Measurements from ENCODE around the gene ERCC6L2. TPM values are rescaled to one million over a fixed set of nuclear protein-coding genes. Genes with fewer than 3 reads are reported as not detected.

The ERCC6L2 gene
- total and polyA plus RNA-seq, 10 of the 15 experiments (the other 5 are each of a cell fraction or from before 2014, with no cell fraction given), result 8.1 to 45.0 (median 22.6) TPM

- Histone ChIP-seq H3K79me2 (ENCODE audit: control insufficient read depth, insufficient read depth, low read length) (no peaks in the 10 kb centered on the region), H4K20me1 (ENCODE audit: control insufficient read depth, insufficient read depth) (no peaks in the 10 kb centered on the region), H3K4me3 (no peak overlapping the region), H3K36me3 (ENCODE audit: control insufficient read depth in 2 of 2, insufficient read depth in 2 of 2, low read length in 1 of 2) (no peaks in the 10 kb centered on the region), H3K27ac (ENCODE audit: control insufficient read depth, insufficient read depth) (no peak overlapping the region), H3K4me1 (ENCODE audit: control insufficient read depth, insufficient read depth, low read length) (no peaks in the 10 kb centered on the region), H3K9ac (ENCODE audit: control insufficient read depth, insufficient read depth, low read length) (no peak overlapping the region), H3K27me3 (replicated peaks in 1 of 2; ENCODE audit: control insufficient read depth in 2 of 2, insufficient read depth in 2 of 2, low read length in 1 of 2) (no peaks in the 10 kb centered on the region; a peak in 1 of 4 replicates), H2AFZ (ENCODE audit: control insufficient read depth, low read depth, low read length) (no peak overlapping the region), H3K9me3 (replicated peaks; ENCODE audit: control insufficient read depth, insufficient read depth, low read length) (peaks cover 7% of the 10 kb centered on the region; the same call in 2 of the 3 replicates), H3K4me2 (ENCODE audit: control insufficient read depth, insufficient read depth) (no peak overlapping the region)
- FAIRE-seq (no peak), DNase-seq (ENCODE audit: low read depth, low spot score) (no peak), ATAC-seq (no peak)
- no peak for TF ChIP-seq GATAD2B (conservative IDR thresholded peaks at IDR 0.05; ENCODE audit: low read depth)
- TF ChIP-seq NFYA (IDR thresholded peaks at IDR 0.05; ENCODE audit: borderline replicate concordance, low read depth, low read length), result no peak
- no peak for TF ChIP-seq USF1 (IDR thresholded peaks at IDR 0.05; ENCODE audit: borderline replicate concordance, extremely low read length, insufficient read depth, low read depth, low read length)
- no peak for TF ChIP-seq ZNF274 (IDR thresholded peaks at IDR 0.05; ENCODE audit: insufficient read depth, insufficient read length)
- no peak for TF ChIP-seq KLF5 (IDR thresholded peaks at IDR 0.05; ENCODE audit: partially characterized antibody)
- no peak for TF ChIP-seq PAX8 (IDR thresholded peaks at IDR 0.05)
- TF ChIP-seq POLR2A (IDR thresholded peaks at IDR 0.05; ENCODE audit: low read depth, low read length), result no peak
- TF ChIP-seq MYB (IDR thresholded peaks at IDR 0.05; ENCODE audit: borderline replicate concordance, low read depth, low read length), result no peak
- no peak for TF ChIP-seq SREBF1 (IDR thresholded peaks at IDR 0.05; ENCODE audit: low read length)
- TF ChIP-seq, protein P1, sequence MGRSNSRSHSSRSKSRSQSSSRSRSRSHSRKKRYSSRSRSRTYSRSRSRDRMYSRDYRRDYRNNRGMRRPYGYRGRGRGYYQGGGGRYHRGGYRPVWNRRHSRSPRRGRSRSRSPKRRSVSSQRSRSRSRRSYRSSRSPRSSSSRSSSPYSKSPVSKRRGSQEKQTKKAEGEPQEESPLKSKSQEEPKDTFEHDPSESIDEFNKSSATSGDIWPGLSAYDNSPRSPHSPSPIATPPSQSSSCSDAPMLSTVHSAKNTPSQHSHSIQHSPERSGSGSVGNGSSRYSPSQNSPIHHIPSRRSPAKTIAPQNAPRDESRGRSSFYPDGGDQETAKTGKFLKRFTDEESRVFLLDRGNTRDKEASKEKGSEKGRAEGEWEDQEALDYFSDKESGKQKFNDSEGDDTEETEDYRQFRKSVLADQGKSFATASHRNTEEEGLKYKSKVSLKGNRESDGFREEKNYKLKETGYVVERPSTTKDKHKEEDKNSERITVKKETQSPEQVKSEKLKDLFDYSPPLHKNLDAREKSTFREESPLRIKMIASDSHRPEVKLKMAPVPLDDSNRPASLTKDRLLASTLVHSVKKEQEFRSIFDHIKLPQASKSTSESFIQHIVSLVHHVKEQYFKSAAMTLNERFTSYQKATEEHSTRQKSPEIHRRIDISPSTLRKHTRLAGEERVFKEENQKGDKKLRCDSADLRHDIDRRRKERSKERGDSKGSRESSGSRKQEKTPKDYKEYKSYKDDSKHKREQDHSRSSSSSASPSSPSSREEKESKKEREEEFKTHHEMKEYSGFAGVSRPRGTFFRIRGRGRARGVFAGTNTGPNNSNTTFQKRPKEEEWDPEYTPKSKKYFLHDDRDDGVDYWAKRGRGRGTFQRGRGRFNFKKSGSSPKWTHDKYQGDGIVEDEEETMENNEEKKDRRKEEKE (IDR thresholded peaks at IDR 0.05), result no peak
- intact Hi-C loops (cut with micrococcal nuclease; ENCODE audit: unreplicated experiment) (no loop called here), in situ Hi-C loops (cut with MboI) (no loop called here)
- POLR2A ChIA-PET, result no interaction called here
- 92% methylated on average over 1 of the region's 1 CpG for WGBS (ENCODE audit: insufficient coverage, insufficient replicate concordance, low lambda C conversion rate, missing lambda C conversion rate)
- RAD21 ChIA-PET (ENCODE audit: unreplicated experiment), result no interaction called here
- BruUV-seq (replicated peaks), result no TSS peak
- SMC1A ChIA-PET (ENCODE audit: uncharacterized antibody, unreplicated experiment), result no interaction called here
- CTCF ChIA-PET, result interaction anchor here (0.9 kb wide), 1 partner anchor 57 kb away, joined by 3 read pairs; no protein-coding TSS in a partner anchor
These were observed 29.7 kb upstream of the ERCC6L2 start for GRCh38 chr9:95845751-95846150.

All from GM12878 (cell line).